Measurements from ENCODE around the gene FBXL13.

Gene FBXL13

GRCh38 chr7:102943423-102944169 is 131.0 kb downstream of the FBXL13 start:
- DNase-seq (ENCODE audit: insufficient read length, low spot score) (no peak), FAIRE-seq (no peak)

- FAIRE-seq: no peak
- DNase-seq (ENCODE audit: insufficient read length, low spot score): no peak
Observed at GRCh38 chr7:102942868-102943267, 131.7 kb downstream of the FBXL13 start.

- DNase-seq (ENCODE audit: insufficient read length, low spot score) (no peak), FAIRE-seq (no peak)
Observed at GRCh38 chr7:102942181-102942866, 132.3 kb downstream of the FBXL13 start.

GRCh38 chr7:102938679-102939078 is 135.9 kb downstream of the FBXL13 start:
- DNase-seq (ENCODE audit: insufficient read length, low spot score) (no peak), FAIRE-seq (no peak)

GRCh38 chr7:102935450-102936115 is 139.0 kb downstream of the FBXL13 start:
- FAIRE-seq (no peak), DNase-seq (ENCODE audit: insufficient read length, low spot score) (no peak)

- DNase-seq (ENCODE audit: insufficient read length, low spot score): no peak
- no peak for FAIRE-seq
Observed at GRCh38 chr7:102934701-102935100, 139.9 kb downstream of the FBXL13 start.

GRCh38 chr7:102934239-102934638 is 140.4 kb downstream of the FBXL13 start:
- FAIRE-seq (no peak), DNase-seq (ENCODE audit: insufficient read length, low spot score) (no peak)

- FAIRE-seq (no peak), DNase-seq (ENCODE audit: insufficient read length, low spot score) (no peak)
Observed at GRCh38 chr7:102933763-102934162, 140.8 kb downstream of the FBXL13 start.

- FAIRE-seq (no peak), DNase-seq (ENCODE audit: insufficient read length, low spot score) (no peak)
Observed at GRCh38 chr7:102931757-102932156, 142.8 kb downstream of the FBXL13 start.

GRCh38 chr7:102927312-102927933 is 147.2 kb downstream of the FBXL13 start:
- FAIRE-seq: no peak

GRCh38 chr7:102926783-102927140 is 147.8 kb downstream of the FBXL13 start:
- no peak for DNase-seq (ENCODE audit: insufficient read length, low spot score)
- no peak for FAIRE-seq

More at GRCh38 chr7:102927312-102927933, 147.2 kb downstream of the FBXL13 start:
- peak; percentile 25 for DNase-seq (ENCODE audit: insufficient read length, low spot score)

- no peak for FAIRE-seq
Observed at GRCh38 chr7:102925976-102926782, 148.4 kb downstream of the FBXL13 start.

GRCh38 chr7:102918845-102919244 is 155.8 kb downstream of the FBXL13 start:
- DNase-seq (ENCODE audit: insufficient read length, low spot score): no peak
- no peak for FAIRE-seq

More at GRCh38 chr7:102925976-102926782, 148.4 kb downstream of the FBXL13 start:
- DNase-seq (ENCODE audit: insufficient read length, low spot score): no peak

- DNase-seq (ENCODE audit: insufficient read length, low spot score): no peak
- no peak for FAIRE-seq
Observed at GRCh38 chr7:102917436-102918353, 156.9 kb downstream of the FBXL13 start.

- FAIRE-seq (no peak), DNase-seq (ENCODE audit: insufficient read length, low spot score) (no peak)
Observed at GRCh38 chr7:102916881-102917280, 157.7 kb downstream of the FBXL13 start.

GRCh38 chr7:102916426-102916825 is 158.2 kb downstream of the FBXL13 start:
- FAIRE-seq: no peak
- no peak for DNase-seq (ENCODE audit: insufficient read length, low spot score)

- no peak for DNase-seq (ENCODE audit: insufficient read length, low spot score)
- FAIRE-seq: no peak
Observed at GRCh38 chr7:102914585-102914984, 160.0 kb downstream of the FBXL13 start.

GRCh38 chr7:102913826-102914225 is 160.8 kb downstream of the FBXL13 start:
- DNase-seq (ENCODE audit: insufficient read length, low spot score) (no peak), FAIRE-seq (no peak)

- FAIRE-seq (no peak), DNase-seq (ENCODE audit: insufficient read length, low spot score) (peak; percentile 32)
Observed at GRCh38 chr7:102912742-102913141, 161.9 kb downstream of the FBXL13 start, which contains the start of gene LRRC17. Gene LRRC17, plus strand, starts transcription at chr7:102913000. Its CDS starts 20,914 bp downstream, at chr7:102933914.
